K562 (cell line): ENCODE measurements around the gene NKIRAS2. TPM values are rescaled to one million over a fixed set of nuclear protein-coding genes. Genes with fewer than 3 reads are reported as not detected.

Source experiments
- ATF4 ChIP-seq: fragments of 450-650 bp; formaldehyde crosslinking; IDR thresholded peaks from 2 replicates; pipeline ENCODE4 v1.4.0; 2022; ENCODE audit warnings: mild to moderate bottlenecking, moderate library complexity
- CSDE1 ChIP-seq, 2 experiments: fragments of 450-650 bp; IDR thresholded peaks; 2 replicates each; pipeline ENCODE4 v1.6.1; 2016; ENCODE audit warnings: mild to moderate bottlenecking in 1 of 2
- ESRRA ChIP-seq: fragments of 450-650 bp; IDR thresholded peaks from 2 replicates; pipeline ENCODE4 v1.6.1; 2014; ENCODE audit warnings: low read depth, mild to moderate bottlenecking, moderate library complexity, borderline replicate concordance
- GTF2A2 ChIP-seq: IDR thresholded peaks from 2 replicates; pipeline ENCODE4 v1.6.1; 2016; ENCODE audit warnings: mild to moderate bottlenecking, missing genetic modification characterization, missing compliant biosample characterization
- RBFOX2 ChIP-seq: fragments of 200-400 bp; formaldehyde crosslinking; IDR thresholded peaks from 2 replicates; pipeline ENCODE4 v1.6.1; 2017; ENCODE audit warnings: low read depth, mild to moderate bottlenecking, low read length, moderate library complexity
- RBM34 ChIP-seq: fragments of 200-400 bp; formaldehyde crosslinking; IDR thresholded peaks from 2 replicates; pipeline ENCODE4 v1.6.1; 2018; ENCODE audit warnings: low read length, borderline replicate concordance; ENCODE audit not compliant: insufficient read depth
- TOE1 ChIP-seq, 2 experiments: fragments of 450-650 bp in 1 of 2; sonication (generic) in 1 of 2; formaldehyde crosslinking in 1 of 2; IDR thresholded peaks; 2 replicates each; pipeline versions ENCODE4 v1.7.1 to v1.8.0; 2016 to 2022; ENCODE audit warnings: borderline replicate concordance in 2 of 2, mild to moderate bottlenecking in 2 of 2, antibody characterized with exemption in 1 of 2, inconsistent platforms in 1 of 2, low read depth in 1 of 2, missing genetic modification reagents in 1 of 2, moderate library complexity in 1 of 2
- ZNF124 ChIP-seq: sonication (generic); formaldehyde crosslinking; IDR thresholded peaks from 2 replicates; pipeline ENCODE4 v1.8.1; 2022; ENCODE audit warnings: missing genetic modification reagents
- ZNF253 ChIP-seq: fragments of 250-450 bp; sonication (Bioruptor Pico); conservative IDR thresholded peaks from 2 replicates; pipeline ENCODE4 v1.6.1; 2021; ENCODE audit warnings: mild to moderate bottlenecking
- ZSCAN32 ChIP-seq: fragments of 450-650 bp; formaldehyde crosslinking; IDR thresholded peaks from 2 replicates; pipeline ENCODE4 v1.4.0; 2020; ENCODE audit warnings: mild to moderate bottlenecking, moderate library complexity
- polyA plus RNA-seq, 8 experiments: library from polyadenylated mRNA; depleted of rRNA in 4 of 8; stranded (reverse) in 5 of 8; unstranded in 3 of 8; fragments of >200 nt; fragmentation: Nextera tagmentation in 2 of 8; fragmentation: Illumina TruSeq in 1 of 8; extraction: Ambion mirVana in 2 of 8; extraction: Trizol in 1 of 8; gene quantifications; 2 replicates each; pipeline versions ENCODE4 v1.2.1 to v1.2.3, GENCODE V29; 2011 to 2014; ENCODE audit warnings: inconsistent platforms in 1 of 8, missing spikeins in 1 of 8
- total RNA-seq, 7 experiments: library from RNA; depleted of rRNA in 6 of 7; stranded (reverse); fragments of >200 nt in 6 of 7; fragmentation: Illumina TruSeq in 2 of 7; extraction: Trizol in 2 of 7; gene quantifications; 2 replicates each; pipeline versions ENCODE4 v1.2.1 to v1.2.3, GENCODE V29; 2011 to 2021; ENCODE audit warnings: low replicate concordance in 1 of 7
- TF ChIP-seq, protein P1 (sequence below): fragments of 200-800 bp; sonication (Bioruptor generic); IDR thresholded peaks from 2 replicates; pipeline ENCODE4 v1.6.1; 2016; ENCODE audit warnings: missing genetic modification characterization, missing compliant biosample characterization
- TF ChIP-seq, protein P2 (sequence below): fragments of 200-400 bp; formaldehyde crosslinking; IDR thresholded peaks from 2 replicates; pipeline ENCODE4 v1.6.1; 2017; ENCODE audit warnings: mild to moderate bottlenecking, low read depth, low read length, moderate library complexity
- TF ChIP-seq, protein P3 (sequence below): fragments of 250-450 bp; sonication (Bioruptor Pico); IDR thresholded peaks from 2 replicates; pipeline ENCODE4 v1.9.0; 2021; ENCODE audit warnings: mild to moderate bottlenecking, inconsistent platforms
- TF ChIP-seq, protein P4 (sequence below): sonication (generic); formaldehyde crosslinking; IDR thresholded peaks from 2 replicates; pipeline ENCODE4 v1.9.0; 2022; ENCODE audit warnings: mild to moderate bottlenecking, missing genetic modification reagents

The NKIRAS2 gene
- total and polyA plus RNA-seq, 9 of the 15 experiments (the other 6 are each of a cell fraction or from before 2014, with no cell fraction given), result 10.1 to 65.5 (median 29.8) TPM

DNA sequence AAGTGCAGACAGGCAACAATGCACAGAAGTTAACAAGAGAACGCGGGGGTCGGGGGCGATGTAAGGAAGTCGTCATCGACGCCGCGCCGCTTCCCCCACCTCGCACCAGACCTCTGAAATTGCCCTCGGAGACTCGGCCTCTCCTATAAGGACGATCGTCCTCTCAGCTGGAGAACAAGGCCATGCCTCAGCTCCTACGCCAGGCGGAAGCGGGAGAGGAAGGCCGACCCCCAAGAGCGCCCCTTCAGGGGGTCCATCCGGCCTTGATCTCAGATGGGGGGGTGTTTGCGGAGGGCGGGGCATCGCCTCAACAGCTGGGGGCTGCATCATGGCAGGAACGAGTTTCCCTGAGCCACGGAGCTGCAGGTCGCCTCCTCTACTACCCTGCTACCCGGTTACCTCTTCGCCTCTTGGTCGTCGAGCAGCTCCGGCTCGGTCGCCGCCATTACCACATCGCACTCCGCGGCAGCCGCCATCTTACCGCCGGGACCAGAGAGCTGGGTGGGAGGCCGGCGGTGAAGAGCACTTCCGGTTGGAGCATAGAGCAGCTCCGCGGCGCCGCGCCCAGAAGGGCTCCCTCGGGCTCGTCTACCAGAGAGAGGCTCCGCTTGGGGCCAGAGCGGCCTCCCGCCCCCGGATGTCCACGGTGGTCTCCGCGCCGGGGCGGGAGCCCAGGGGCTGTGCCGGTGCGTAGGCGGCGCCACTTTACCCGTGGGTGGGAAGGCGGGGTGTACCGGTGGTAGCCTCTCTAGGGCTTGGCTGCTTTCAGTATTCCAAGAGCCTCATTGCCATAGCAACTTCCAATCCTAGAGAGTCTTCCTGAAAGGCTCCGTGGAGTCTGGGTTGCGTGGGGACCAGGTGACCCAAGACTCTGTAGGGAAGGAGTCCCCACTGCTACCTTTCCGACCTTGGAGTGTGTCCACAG, 2.7 kb upstream of the NKIRAS2 start, which contains the start of gene DNAJC7 (continued):
- TF ChIP-seq ATF4, result no peak
- TF ChIP-seq, protein P1, sequence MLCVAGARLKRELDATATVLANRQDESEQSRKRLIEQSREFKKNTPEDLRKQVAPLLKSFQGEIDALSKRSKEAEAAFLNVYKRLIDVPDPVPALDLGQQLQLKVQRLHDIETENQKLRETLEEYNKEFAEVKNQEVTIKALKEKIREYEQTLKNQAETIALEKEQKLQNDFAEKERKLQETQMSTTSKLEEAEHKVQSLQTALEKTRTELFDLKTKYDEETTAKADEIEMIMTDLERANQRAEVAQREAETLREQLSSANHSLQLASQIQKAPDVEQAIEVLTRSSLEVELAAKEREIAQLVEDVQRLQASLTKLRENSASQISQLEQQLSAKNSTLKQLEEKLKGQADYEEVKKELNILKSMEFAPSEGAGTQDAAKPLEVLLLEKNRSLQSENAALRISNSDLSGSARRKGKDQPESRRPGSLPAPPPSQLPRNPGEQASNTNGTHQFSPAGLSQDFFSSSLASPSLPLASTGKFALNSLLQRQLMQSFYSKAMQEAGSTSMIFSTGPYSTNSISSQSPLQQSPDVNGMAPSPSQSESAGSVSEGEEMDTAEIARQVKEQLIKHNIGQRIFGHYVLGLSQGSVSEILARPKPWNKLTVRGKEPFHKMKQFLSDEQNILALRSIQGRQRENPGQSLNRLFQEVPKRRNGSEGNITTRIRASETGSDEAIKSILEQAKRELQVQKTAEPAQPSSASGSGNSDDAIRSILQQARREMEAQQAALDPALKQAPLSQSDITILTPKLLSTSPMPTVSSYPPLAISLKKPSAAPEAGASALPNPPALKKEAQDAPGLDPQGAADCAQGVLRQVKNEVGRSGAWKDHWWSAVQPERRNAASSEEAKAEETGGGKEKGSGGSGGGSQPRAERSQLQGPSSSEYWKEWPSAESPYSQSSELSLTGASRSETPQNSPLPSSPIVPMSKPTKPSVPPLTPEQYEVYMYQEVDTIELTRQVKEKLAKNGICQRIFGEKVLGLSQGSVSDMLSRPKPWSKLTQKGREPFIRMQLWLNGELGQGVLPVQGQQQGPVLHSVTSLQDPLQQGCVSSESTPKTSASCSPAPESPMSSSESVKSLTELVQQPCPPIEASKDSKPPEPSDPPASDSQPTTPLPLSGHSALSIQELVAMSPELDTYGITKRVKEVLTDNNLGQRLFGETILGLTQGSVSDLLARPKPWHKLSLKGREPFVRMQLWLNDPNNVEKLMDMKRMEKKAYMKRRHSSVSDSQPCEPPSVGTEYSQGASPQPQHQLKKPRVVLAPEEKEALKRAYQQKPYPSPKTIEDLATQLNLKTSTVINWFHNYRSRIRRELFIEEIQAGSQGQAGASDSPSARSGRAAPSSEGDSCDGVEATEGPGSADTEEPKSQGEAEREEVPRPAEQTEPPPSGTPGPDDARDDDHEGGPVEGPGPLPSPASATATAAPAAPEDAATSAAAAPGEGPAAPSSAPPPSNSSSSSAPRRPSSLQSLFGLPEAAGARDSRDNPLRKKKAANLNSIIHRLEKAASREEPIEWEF (CRISPR knock-in tag), result no peak
- TF ChIP-seq, protein P2, sequence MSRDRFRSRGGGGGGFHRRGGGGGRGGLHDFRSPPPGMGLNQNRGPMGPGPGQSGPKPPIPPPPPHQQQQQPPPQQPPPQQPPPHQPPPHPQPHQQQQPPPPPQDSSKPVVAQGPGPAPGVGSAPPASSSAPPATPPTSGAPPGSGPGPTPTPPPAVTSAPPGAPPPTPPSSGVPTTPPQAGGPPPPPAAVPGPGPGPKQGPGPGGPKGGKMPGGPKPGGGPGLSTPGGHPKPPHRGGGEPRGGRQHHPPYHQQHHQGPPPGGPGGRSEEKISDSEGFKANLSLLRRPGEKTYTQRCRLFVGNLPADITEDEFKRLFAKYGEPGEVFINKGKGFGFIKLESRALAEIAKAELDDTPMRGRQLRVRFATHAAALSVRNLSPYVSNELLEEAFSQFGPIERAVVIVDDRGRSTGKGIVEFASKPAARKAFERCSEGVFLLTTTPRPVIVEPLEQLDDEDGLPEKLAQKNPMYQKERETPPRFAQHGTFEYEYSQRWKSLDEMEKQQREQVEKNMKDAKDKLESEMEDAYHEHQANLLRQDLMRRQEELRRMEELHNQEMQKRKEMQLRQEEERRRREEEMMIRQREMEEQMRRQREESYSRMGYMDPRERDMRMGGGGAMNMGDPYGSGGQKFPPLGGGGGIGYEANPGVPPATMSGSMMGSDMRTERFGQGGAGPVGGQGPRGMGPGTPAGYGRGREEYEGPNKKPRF, result no peak
- TF ChIP-seq RBM34, result no peak
- TF ChIP-seq CSDE1 (IDR thresholded peaks at IDR 0.05), result peak; percentile 50 to 86; a peak in 3 of 4 replicates
- TF ChIP-seq ZNF253 (CRISPR knock-in tag), result no peak
- TF ChIP-seq, protein P3, sequence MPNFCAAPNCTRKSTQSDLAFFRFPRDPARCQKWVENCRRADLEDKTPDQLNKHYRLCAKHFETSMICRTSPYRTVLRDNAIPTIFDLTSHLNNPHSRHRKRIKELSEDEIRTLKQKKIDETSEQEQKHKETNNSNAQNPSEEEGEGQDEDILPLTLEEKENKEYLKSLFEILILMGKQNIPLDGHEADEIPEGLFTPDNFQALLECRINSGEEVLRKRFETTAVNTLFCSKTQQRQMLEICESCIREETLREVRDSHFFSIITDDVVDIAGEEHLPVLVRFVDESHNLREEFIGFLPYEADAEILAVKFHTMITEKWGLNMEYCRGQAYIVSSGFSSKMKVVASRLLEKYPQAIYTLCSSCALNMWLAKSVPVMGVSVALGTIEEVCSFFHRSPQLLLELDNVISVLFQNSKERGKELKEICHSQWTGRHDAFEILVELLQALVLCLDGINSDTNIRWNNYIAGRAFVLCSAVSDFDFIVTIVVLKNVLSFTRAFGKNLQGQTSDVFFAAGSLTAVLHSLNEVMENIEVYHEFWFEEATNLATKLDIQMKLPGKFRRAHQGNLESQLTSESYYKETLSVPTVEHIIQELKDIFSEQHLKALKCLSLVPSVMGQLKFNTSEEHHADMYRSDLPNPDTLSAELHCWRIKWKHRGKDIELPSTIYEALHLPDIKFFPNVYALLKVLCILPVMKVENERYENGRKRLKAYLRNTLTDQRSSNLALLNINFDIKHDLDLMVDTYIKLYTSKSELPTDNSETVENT (CRISPR knock-in tag), result peak; percentile 99
- TF ChIP-seq ESRRA, result peak; percentile 39; the same call in 1 of the 2 replicates
- no peak; the same call in 1 of the 2 replicates for TF ChIP-seq TOE1 (IDR thresholded peaks at IDR 0.05; ENCODE audit: borderline replicate concordance)
- TF ChIP-seq TOE1 (CRISPR knock-in tag; IDR thresholded peaks at IDR 0.05; ENCODE audit: borderline replicate concordance, low read depth), result no peak
- no peak for TF ChIP-seq GTF2A2 (tag)
- no peak for TF ChIP-seq ZNF124 (CRISPR knock-in tag)
- peak; percentile 98 for TF ChIP-seq RBFOX2
- TF ChIP-seq, protein P4, sequence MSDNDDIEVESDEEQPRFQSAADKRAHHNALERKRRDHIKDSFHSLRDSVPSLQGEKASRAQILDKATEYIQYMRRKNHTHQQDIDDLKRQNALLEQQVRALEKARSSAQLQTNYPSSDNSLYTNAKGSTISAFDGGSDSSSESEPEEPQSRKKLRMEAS (CRISPR knock-in tag), result peak; percentile 62; the same call in 1 of the 2 replicates
- no peak for TF ChIP-seq ZSCAN32 (CRISPR knock-in tag)
